HG03460 (cell line): ENCODE measurements around the gene MRTO4.
"Not testable (repeated sequence)": the region's sequence is repeated elsewhere in the genome, so short reads cannot be mapped to it uniquely, and the experiment has no call there.

Source experiments
- ATAC-seq: cut with Tn5 transposase; IDR thresholded peaks from one replicate; pipeline ENCODE4 v1.9.1; 2021; ENCODE audit not compliant: unreplicated experiment

The MRTO4 gene

DNA sequence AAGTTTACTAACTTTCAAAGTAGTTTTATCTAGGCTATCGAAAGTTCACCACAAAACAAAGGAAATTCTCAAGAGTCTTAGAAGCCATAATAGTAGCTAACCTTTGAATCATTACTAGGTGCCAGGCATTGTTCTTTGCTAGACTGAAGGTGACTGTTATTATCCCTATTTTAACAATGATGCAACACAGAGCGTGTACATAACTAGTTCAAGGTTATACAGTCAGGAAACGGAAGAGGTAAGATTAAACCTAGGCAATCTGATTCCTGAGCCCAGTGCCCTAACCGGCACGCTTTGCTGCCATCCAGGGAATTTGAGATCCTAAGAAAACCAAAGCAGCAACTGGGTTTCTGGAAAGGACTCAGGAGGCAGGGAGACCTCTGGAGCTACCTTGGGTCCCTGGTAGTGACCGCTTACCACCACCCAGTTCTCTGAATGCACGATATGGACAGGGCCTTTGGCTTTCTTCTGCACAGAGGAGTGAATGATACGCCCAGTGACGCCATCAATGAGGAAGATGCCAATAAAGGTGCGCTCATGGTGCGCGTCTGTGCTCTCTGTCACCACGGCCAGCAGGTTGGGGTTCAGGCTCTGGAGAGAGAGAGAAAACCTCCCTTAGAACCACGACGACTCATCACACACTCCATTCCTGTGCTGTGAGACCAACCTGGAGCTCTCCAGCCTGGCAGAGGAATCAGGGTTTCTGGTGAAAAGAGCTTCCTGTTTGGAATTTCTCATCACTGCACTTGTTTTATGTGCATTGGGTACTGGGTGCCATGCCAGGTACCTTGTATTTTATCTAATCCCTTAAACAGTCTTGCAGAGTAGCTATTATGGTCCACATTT, 28.4 kb upstream of the MRTO4 start:
- ATAC-seq, result no peak

GRCh38 chr1:19229229-19229628, 22.4 kb upstream of the MRTO4 start:
- no peak for ATAC-seq

- ATAC-seq, result no peak
Measured at GRCh38 chr1:19229828-19230325, 21.7 kb upstream of the MRTO4 start.

- not testable (repeated sequence) for ATAC-seq
Measured at GRCh38 chr1:19231736-19232523, 19.7 kb upstream of the MRTO4 start.

DNA sequence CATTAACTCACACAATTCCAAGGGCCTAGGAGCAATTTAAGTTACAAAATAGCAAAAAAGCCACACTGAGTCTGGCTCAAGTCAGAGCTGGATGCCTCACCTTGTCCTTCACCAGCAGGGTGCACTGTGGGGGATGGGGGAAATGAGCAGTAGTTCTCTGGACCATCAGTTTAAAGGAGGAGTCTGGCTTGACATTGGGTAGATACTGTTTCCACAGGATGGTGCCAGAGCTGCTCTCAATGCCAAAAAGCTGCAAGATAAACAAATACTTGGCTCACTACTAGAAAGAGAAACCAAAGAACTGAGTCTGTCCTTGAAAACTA, 19.1 kb upstream of the MRTO4 start:
- no peak for ATAC-seq

DNA sequence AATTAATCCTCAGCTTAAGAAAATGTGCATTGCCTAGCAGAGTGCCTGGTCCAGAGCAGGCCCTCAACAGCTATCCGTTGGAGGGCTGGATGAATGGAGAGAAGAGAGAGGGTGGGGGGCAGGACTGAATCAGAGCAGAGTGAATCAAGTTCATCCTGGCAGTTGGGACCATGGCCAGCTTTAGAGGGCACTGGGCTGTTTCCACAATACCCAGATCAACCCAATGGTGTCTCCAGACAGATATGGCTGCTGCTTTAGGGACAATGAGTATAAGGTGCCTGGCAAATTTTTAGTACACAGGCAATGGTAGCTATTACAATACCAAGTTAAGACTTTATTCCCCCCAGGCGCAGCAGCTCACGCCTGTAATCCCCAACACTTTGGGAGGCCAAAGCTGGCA, 17.4 kb upstream of the MRTO4 start:
- ATAC-seq, result no peak

GRCh38 chr1:19239876-19240275, 11.7 kb upstream of the MRTO4 start:
- no peak for ATAC-seq

GRCh38 chr1:19240673-19241538, 10.7 kb upstream of the MRTO4 start:
- ATAC-seq, result no peak

DNA sequence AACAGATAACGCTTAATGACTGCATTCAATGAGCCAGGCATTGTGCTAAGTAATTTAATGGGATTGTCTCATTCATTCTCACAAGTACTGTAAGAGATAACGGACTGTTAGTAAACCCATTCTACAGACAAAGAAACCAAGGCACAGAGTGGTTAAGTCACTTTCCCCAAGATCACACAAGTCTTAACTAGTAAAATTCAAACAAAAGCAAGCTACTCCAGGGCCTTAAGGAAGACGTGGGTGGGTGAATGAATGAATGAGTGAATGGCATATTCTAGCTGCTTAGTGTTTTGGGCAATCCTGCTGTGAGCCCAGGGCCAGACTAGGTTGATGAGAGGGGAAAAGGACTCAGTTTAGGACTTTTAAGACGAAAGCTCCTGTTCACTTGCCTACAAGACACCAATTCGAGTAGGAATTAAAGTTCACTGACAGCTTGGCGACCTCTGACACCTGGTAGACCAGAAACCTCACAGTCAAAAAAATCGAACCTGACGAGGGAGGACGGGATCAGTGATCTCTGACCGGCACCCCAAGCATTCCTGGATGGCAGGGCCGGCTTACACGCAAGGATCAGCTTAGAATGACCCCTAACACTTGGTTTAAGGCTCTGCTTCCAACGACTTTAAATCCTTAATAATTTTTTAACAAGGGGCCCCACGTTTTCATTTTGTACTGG, 838 bp upstream of the MRTO4 start:
- no peak for ATAC-seq

- ATAC-seq, result no peak
Measured at GRCh38 chr1:19254416-19254815, 2.8 kb downstream of the MRTO4 start.

DNA sequence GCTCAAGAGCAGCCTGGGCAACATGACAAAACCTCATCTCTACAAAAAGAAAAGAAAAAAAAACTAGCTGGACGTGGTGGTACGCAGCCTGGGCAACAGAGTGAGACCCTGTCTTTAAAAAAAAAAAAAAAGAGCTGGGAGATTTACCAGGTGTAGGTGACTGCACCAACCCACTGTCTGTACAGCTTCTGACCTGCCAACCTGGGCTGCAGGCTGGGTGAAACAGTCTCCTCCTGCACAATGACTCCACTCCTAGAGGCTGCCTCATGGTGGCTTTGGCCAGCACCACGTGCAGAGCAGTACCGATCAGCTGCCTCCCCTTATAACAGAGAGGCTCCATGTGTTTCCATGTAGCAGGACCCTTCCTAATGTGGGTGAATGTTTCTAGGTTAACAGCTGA, 3.7 kb downstream of the MRTO4 start:
- no peak for ATAC-seq

DNA sequence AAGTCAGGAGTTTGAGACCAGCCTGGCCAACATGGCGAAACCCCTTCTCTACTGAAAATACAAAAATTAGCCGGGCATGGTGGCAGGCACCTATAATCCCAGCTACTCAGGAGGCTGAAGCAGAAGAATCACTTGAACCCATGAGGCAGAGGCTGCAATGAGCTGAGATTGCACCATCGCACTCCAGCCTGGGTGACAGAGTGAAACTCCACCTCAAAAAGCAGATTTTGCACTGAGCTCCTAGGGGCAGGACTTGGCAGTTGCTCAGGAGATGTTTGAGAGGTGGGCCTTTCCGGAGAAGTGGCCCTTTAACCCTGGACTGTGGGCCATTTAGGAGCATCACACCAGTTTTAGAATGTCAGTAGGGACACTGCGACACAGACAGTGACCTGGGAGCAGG, 4.7 kb downstream of the MRTO4 start:
- ATAC-seq, result not testable (repeated sequence)

DNA sequence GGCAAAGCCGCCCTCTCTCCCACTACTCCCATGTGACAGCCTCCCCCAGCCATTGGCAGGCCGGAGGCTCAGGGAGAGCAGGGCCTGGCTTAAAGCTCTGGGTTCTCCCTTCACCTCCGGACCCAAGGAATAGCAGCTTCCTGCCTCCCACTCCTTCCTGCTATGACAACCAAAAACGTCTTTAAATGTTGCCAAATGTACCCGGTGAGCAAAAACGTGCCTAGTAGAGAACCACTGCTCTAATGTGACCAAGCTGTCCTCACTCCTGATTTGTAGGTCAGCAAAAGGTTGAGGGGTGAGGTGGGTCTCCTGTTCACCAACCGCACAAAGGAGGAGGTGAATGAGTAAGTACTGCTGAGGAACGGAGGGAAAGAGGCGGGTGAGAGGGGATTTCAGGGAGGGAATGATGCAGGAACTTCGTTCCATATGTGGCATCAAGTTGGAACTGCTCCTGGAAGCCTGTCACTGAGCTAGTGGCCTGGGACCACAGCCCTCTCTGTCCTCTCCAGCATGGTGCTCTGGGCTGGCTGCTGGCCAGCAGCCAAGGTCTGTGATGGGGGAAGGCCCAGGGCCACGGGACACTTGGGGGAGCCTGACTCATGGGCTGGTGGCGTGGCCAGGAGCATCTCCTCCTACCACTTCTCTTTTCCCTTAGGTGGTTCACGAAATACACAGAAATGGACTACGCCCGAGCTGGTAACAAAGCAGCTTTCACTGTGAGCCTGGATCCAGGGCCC, 5.7 kb downstream of the MRTO4 start:
- no peak for ATAC-seq

- ATAC-seq, result no peak
Measured at GRCh38 chr1:19258353-19258752, 6.7 kb downstream of the MRTO4 start.

- ATAC-seq, result no peak
Measured at GRCh38 chr1:19260211-19261138, 8.9 kb downstream of the MRTO4 start.

DNA sequence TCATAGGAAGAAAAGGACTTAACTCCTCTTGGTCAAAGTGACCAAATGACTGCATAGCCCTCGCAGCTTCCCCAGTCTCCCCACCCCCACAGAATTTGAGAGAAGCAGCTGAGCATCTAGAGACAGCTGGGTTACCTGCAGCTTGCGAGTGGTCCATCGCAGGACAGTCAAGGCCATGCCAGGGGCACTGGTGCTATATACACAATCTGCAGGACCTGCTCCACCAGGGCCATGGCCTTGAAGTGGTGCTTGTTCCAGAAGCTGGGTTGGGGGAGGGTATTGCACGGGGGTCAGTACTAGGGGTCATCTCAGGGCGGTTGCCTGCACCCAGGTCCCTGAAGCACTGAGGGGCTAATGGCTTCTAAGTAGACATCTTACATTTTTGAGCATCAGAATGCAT, 10.4 kb downstream of the MRTO4 start:
- no peak for ATAC-seq

- ATAC-seq, result no peak
Measured at GRCh38 chr1:19262744-19263143, 11.1 kb downstream of the MRTO4 start.

GRCh38 chr1:19268445-19268844, 16.8 kb downstream of the MRTO4 start:
- no peak for ATAC-seq
